ENCODE measurements around the gene PACSIN1.

PACSIN1 gene

DNA sequence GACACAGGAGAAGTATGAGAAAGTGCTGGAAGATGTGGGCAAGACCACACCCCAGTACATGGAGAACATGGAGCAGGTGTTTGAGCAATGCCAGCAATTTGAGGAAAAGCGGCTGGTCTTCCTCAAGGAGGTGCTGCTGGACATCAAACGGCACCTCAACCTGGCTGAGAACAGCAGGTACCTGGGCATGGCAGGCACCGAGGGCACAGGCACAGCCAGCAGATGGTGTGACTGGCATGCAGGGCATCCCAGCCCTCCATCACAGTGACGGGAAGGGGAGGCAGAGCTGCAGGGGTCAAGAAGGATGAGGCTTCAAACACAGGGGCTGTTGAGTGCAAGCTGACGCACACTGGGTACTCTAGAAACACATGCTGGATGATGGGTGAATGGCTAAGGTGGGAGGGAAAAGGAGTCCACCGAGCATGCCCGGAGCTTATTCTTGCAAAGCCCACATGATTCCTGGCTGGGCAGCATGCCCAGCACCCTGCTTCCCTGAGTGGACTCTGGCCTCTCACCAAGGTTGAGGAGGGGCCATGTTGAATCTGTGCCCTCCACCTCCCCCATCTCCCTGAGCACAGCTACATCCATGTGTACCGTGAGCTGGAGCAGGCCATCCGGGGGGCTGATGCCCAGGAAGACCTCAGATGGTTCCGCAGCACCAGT, 63.9 kb downstream of the PACSIN1 start:
- no peak for DNase-seq

DNA sequence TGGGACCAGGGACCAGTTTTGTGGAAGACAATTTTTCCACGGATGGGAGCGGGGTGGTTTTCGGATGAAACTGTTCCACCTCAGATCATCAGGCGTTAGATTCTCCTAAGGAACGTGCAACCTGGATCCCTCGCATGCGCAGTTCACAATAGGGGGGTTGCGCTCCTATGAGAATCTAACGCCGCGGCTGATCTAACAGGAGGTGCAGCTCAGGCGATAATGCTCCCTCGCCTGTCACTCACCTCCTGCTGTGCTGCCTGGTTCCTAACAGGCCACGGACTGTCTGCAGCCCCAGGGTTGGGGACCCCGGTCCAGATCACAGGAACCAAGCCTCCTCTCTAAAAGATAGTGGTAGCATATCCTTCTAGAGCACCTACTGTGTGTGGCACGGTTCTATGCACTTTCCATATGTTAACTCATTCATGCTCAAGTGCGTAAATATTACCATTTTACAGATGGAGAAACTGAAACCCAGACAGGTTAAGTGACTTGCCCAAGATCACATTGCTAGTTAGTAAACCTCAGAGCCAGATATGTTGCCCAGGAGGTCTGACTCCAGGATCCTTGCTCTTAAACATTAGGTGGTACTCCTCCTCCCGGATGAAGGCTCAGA, 65.0 kb downstream of the PACSIN1 start:
- DNase-seq = no peak

DNA sequence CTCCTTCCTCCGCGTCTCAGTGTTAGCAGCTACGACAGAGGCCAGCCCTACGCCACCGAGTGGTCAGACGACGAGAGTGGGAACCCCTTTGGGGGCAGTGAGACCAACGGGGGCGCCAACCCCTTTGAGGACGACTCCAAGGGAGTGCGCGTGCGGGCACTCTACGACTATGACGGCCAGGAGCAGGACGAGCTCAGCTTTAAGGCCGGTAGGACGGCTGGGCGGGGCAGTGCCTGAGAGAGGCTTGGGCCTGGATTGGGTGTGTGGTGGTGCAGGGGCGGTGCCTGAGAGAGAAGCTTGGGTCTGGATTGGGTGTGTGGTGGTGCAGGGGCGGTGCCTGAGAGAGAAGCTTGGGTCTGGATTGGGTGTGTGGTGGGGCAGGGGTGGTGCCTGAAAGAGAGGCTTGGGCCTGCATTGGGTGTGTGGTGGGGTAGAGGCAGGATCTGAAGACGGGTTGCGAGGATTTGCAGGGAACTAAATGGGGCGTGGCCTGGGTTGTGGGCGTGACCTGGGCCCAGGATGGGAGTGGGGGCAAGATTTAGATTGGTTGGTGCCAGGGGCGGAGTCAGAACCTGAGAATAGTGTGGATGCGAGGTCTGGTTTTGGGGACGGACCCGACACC, 65.8 kb downstream of the PACSIN1 start:
- DNase-seq = peak; percentile 80

DNA sequence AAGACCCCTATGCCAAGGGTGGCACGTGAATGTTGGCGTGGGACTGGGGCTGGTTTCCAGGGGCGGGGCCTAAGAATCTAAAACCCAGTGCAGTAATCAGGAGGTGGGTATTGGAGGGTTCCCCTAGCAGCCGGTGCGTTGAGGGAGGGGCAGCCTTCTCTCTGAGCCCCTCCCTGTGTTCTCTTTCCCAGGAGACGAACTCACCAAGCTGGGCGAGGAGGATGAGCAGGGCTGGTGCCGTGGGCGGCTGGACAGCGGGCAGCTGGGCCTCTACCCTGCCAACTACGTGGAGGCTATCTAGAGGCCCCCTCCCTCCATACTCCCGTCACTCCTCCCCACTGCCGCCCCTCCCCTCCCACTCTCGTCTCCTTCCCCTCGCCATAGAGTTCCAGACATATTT, 66.4 kb downstream of the PACSIN1 start:
- DNase-seq = no peak

DNA sequence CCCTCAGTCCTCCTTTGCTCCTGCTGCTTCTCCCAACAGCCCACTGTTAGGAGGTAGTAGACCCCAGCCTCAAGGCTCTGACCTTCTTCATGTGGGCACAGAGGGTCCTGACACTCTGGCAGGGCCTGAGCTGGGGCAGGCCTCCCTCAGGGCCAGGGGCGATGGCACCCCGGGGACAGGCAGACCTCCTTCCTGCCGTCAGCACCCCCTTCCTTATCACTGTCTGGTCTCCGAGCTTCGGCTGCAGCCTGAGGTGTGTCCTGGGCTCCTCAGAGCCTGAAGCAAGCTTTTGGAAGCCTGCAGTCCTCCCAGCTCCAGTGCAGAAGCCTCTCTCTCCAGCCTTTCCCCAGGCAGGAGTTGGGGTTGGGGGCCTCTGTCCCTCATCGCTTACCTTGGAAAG, 68.3 kb downstream of the PACSIN1 start:
- no peak for DNase-seq

DNA sequence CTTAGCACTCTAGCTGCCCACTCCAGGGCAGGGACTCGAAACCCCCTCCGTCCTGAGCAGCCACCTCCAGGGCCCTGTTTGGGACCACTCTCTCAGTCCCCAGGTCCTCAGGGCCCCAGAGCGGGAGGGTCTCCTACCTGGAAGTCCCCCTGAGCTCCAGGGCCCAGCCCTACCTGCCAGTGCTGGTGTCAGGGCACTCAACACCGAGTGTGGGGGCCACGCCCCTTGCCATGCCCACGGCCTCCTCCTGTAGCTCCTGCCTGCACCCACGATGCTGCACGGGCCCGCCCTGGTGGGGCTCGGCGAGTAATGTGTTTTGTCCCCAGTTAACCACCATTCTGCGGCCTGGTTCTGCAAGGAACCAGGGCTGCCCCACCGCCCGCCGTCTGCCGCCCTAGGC, 68.8 kb downstream of the PACSIN1 start:
- DNase-seq = no peak

DNA sequence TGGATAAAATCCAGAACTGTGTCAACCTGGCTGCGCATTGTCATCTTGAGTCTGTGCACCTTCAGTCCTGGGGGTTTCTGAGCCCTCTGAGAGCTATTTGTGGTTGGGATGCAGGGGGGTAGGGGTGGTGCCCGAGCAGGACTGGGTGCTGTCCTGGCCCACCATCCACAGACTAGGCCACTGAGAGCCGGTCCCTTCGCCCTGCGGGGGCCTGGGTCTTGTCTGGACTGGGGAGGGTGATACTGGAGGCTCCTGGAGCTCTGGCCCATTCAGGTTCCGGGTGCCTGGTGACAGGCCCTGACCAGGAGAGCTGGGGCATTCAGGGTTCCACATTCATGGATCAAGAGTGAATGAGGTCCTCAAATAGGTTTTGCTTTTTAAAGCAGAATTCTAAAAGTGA, 69.3 kb downstream of the PACSIN1 start:
- no peak for DNase-seq

DNA sequence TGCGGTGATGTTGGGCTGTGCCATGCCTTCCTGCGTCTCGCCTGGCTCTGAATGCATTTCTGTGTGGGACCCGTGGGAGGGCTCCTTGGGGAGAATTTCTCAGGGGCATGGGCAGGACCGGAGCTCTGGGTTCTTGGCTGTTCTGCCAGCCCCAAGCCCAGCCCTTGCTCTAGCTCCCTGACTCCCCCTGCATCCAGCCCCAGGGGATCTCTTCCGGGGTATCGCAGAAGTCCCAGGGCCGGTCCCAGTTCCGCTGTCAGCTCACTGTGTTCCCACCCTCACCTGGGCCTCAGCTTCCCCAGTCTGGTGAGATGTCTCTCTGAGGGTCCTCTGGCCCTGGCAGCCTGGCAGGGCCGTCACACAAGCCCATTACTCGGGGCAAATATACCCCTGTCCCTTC, 69.8 kb downstream of the PACSIN1 start:
- DNase-seq = no peak

DNA sequence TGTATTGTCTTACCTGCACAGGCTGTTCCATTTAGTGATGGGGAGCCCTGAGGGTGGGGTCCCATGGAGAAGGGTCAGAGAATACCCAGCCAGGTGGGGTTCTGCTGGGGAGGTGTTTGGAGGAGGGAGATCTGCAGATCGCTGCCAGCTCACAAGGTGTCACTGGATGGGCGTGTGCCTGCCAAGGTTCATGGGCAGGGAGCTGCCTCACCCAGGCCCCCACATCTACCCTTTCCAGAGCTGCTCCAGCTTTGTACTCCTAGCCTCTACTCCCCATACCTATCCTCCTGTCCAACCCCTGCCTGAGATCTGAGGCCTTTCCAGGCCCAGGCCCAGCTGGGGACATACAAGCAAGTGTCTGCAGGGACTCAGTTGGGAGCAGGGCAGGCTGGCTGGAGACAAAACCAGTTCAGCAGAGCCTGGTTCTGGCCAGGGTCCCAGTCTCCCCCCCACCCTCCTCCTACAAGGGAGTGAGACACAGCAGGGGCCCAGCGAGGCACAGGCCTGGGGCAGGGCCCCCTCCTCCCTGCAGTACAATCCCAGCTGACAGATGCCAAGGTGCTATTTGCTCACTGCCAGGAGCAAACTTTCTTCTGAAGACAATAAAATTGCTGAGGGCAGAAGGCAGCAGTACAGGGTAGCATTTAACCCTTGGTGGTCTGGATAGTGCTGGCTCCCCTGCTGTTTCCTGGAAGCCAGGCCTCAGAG, 70.5 kb downstream of the PACSIN1 start:
- DNase-seq = no peak

DNA sequence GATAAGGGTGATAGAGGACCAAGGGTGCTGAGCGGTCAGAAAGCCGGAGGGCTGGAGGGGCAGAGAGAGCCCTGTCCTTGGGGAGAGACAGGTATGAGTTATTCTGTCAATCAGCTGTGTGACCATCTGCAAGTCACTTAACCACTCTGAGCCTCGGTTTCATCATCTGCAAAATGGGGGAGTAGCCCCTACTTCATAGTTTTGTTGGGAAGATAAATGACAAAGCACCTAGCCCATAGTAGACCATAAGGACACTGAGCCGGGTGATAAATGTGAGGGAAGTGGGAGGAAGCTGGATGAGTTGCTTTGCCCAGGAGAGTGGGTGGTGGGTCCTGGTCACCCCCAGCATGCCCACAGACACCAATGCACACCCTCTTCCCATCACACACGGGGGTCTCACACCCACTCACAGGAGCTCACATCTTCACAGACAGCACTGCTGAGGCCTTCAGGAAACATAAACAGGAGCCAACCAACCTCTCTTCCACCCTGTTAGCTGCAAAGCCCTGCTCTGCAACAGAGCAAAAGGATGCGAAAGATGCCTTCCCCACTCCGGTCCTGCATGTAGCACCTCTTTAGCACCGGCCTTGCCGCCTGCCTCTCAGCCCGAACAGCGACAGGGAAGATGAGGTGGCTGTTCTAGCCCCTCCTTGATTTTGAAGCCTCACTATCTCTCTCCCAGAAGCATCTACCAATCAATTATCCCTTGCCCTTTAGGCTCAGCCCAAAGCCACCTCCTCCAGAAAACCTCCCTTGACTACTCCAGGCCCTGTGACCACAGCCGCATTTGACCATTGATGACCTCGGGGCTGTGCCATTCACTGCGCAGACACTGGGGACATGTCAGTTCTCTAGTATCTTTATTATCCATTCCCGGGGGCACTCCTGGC, 71.3 kb downstream of the PACSIN1 start:
- no peak for DNase-seq

DNA sequence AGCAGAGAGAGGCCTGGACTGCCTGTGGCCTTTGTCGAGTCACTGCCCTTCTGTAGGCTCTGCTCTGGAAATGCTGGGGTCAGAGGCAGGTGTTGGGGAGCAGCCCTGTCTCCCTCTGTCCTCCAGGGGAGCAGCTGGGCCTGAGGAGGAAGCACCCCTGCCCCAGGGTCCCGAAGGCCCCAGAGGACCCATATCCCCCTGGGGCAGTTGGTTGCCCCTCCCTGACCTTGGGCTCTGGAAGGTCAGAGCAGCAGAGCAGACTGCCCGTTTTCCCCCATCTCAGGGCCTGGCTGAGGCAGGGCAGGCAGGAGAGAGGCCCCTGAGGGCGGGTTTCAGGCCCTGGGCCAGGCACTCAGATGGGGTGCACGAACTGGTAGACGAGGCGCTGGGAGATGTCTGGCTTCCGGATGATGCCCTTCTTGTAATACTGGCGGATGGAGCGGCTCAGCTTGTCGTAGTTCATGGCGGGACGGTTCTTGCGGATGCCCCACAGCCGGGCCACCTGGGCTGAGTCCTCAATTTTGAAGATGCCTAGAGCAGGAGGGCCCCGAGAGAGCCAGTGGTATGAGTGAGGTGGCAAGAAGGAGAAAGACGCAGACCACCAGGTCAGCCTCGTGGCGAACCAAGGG, 72.2 kb downstream of the PACSIN1 start:
- DNase-seq = no peak

DNA sequence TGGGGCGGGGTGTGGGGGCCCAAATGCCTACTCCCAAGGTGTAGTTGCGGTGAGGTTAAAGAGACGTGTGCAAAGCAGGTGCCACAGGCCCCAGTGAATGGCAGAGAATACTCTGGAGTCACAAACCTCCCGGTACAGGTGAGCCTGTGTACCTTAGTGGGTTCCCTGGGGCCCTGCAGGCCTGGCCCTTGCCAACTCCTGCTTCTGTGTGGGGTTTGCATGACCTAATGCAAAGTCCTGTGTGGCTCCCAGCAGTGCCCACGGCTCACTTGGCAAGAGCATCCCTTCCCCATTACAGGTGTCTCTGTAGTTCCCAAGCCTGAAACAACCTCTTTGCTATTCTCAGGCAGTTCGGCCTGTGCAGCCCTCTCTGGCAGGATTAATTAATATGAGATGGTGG, 72.7 kb downstream of the PACSIN1 start:
- no peak for DNase-seq

DNA sequence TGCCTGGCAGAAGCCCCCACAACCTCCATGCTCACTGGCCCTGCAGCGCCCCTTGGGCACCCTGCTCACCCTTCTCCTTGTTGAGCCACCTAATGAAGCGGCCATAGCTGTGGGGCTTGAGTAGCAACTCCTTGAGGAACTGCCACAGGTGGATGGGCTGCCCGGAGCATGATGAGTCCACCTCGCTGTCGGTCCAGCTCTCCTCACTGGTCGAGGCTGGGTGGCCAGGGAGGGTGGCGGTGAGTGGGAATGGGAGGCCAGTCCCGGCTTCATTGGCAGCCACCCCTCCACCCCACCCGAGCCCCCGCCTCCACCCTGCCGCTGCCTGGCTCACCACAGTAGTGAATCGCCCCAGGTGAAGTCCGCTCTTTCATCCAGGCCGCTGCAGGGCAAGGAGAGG, 73.3 kb downstream of the PACSIN1 start:
- no peak for DNase-seq

DNA sequence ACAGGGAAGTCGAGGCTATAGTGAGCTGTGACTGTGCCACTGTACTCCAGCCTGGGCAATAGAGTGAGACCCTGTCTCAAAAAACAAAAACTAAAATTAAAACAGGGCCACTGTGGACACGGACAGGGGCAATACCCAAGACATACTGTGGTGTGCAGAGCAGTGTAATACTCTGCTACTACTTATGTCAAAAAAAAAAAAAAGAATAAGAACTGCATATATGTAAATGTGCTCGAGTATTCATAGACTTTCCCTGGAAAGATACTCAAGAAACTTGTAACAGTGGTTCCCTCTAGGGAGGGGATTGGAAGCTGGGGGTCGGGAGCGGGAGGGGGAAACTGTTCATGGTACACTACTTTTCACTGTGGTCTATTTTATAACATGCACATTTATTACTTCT, 74.3 kb downstream of the PACSIN1 start:
- no peak for DNase-seq

DNA sequence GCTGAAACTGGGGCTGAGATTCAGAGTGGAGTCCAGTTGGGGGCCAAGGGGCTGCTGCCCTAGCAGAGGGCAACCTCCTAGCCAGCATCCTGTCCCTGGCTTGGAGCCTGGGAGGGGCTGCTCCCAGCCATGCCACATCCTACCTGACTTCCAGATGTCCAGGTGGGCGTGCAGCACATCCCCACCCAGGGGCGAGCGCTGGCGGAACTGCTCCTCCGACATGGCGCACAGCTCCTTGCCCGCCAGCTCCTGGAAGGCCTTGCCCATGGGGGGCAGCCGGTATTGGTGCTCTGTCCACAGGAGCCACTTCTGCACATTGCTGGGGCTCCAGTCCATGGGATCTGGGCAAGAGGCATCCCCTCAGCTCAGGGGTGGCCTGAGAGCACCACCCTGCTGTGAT, 75.0 kb downstream of the PACSIN1 start:
- DNase-seq = no peak

DNA sequence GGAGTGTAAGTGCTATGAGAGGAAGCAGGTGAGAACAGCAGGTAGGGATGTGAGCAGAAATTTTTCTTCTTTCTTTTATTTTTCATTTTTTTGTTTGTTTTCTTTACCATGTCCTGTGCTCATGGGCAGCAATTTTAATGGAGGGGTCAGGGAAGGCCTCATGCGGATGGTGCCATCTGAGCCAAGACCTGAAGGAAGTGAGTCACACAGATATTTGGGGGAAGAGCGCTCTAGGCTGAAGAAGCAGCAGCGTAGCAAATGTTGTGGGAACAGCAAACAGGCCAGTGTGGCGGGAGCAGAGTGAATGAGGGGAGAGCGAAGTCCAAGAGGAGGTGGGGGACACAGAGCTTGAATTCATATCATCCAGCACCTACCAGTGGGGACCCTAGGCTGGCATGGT, 77.5 kb downstream of the PACSIN1 start:
- no peak for DNase-seq

DNA sequence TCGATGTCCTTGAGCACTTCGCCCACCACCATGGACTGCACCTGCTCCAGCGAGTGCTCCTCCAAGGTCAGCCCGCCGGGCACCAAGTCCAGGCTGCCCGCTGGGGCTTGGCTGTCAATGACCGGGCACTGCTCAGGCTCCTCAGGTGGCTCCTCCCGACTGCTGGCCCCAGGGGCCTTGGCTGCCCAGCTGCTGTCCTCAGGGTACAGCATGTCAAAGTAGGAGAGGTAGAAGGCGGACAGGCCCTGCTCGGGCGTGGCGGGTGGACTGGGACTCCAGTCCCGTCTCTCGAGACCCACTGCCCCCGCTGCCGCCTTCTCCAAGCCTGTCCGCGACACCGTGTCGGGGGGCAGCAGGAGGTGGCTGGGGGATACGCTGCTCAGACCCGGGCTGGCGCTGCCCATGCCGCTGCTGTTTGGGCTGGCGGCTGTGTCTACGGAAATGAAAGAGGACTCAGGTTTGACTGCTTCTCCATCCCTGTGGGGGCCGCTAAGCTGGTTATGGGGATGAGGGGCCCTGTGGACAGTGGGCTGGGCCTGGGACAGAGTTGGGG, 78.3 kb downstream of the PACSIN1 start:
- no peak for DNase-seq

DNA sequence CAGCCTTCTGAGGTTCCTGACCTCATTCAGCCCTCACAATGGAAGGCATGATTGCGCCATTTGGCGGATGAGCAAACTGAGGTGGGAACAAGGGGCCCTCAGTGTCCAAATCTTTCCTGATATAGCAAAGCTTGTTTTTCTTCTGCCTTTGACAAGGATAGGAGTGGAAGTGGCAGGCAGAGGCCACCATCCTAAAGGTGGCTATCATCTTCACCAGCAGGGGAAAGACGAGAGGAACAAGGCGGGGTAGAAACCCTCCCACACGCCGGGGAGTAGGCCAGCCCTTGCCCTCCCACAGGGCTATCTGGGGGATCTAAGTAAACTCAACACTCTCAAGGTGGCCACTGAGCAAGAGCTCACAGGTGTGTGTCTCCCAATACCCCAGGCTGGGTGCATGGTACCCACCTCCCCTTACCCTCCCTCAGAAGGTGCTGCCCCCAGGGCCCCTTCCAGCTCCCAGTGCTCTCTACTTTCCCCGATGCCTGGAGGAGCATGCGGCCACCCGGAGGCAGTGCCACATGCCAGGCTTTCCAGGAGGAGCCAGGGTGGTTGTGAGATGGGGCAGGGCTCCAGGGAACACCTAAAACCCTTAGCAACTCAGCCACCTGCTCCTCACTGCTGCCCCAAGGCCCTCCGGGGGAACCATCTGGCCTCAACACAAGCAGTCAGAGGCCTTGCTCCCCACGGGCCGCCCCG, 79.0 kb downstream of the PACSIN1 start:
- DNase-seq = peak; percentile 22

DNA sequence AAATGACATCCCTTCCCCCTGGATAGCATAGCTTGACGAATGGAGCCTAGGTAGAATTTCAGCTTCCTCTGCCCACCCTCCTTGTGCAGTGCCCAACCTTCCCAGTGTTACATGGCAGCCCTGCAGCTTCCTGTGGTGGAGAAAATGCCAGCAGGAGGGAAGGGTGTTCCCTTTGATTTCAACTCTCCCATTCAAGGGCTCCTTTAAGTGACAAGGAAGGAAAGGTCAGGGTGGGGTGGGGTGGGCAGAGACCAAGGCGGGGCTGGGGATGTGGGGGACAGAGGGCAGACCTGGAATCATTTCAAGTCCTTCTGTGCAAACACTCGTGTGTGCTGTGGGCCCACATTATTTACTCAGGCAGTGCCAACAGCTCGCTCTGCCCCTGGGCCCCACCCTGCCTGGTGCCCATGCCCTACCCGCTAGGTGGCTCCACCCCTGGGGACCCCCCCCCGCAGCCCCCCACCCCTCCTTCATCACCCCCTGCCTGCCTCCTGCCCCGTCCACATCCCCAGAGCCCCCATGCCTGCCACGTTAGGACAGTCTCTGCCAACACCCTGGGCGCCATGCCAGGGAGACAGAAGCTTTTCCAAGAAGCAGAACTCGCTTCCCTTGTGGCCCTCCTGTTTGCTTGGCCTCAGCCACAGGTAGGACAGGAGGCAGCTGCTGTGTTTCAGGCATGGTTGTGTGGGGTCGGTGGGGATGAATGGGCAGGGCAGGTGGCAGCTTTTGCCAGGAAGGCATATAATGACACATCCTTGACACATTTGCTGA, 80.9 kb downstream of the PACSIN1 start:
- no peak for DNase-seq

Data from eye (tissue), 1 donor.